Measurements from ENCODE around the gene CLCN2.

CLCN2 gene

GRCh38 chr3:184380627-184381260, 19.3 kb upstream of the CLCN2 start:
- DNase-seq (ENCODE audit: low spot score) = no peak

- peak; percentile 12 for DNase-seq (ENCODE audit: low spot score)
These were observed 18.8 kb upstream of the CLCN2 start for GRCh38 chr3:184380185-184380626.

GRCh38 chr3:184379358-184380184, 18.2 kb upstream of the CLCN2 start, which contains the start of gene CHRD:
TSS of gene CHRD (plus strand) at chr3:184380054. CDS start at chr3:184380319, 265 bp downstream.
- no peak for DNase-seq (ENCODE audit: low spot score)

DNA sequence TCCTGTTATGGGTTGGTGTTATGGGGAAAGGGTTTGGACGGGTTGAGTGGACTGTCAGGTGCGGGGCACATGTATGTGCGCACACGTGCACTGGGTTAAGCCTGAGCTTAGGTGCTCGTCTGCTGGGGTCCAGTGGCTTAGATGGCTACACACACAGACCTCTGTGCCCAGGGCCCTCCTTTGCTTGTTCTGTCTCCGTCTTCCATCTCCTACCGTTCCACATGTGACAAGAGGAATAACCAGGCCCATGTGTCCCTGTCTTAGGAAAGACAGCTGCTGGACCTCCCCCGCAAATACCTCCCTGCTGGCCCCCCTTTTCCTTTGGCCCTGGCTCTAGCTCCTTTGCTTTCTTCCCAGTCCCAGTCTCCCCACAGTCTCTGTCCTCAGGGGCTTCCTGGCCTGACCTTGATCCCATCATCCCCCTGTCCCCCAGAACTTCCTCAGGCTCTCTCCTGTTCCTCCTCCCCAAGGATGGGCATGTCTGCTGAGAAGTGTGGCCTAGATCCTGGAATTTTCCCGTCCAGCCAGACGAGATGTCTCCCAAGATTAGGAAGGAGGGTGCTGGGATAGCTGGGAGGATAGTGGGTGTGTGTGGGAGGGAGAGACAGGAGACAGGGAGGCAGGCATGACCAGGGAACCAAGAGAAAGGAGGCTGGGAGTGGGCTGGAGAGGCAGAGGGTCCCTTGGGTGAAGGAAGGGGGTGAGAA, 17.4 kb upstream of the CLCN2 start:
- DNase-seq (ENCODE audit: low spot score) = no peak

- DNase-seq (ENCODE audit: low spot score) = no peak
These were observed 16.6 kb upstream of the CLCN2 start, which contains the start of gene THPO for GRCh38 chr3:184377882-184378445. TSS of gene THPO (minus strand) at chr3:184378207. CDS start at chr3:184376259, 1,948 bp downstream.

DNA sequence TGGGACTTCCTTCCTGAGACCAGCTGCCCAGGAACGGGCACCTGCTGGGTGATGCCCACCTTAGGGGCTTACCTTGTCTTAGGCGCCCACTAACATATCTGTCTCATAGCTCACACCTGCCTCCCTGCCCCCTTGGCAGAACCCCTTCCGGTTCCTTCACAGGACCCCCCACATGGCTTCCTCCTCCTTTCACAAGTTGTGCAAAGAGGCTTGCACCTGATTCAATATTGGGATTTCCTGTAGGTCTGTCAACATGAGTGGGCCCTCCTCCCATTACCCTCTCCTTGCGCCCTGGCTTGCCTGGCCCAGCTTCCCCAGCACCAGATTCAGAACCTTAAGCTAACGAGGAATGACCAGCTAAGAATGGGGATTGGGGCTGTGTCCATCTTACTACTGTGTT, 16.0 kb upstream of the CLCN2 start:
- DNase-seq (ENCODE audit: low spot score) = no peak

- DNase-seq (ENCODE audit: low spot score) = no peak
These were observed 14.5 kb upstream of the CLCN2 start for GRCh38 chr3:184375747-184376461.

- DNase-seq (ENCODE audit: low spot score) = no peak
These were observed 12.0 kb upstream of the CLCN2 start for GRCh38 chr3:184373422-184373821.

- DNase-seq (ENCODE audit: low spot score) = no peak
These were observed 11.5 kb upstream of the CLCN2 start for GRCh38 chr3:184372911-184373310.

- DNase-seq (ENCODE audit: low spot score) = no peak
These were observed 11.0 kb upstream of the CLCN2 start for GRCh38 chr3:184372296-184372821.

DNA sequence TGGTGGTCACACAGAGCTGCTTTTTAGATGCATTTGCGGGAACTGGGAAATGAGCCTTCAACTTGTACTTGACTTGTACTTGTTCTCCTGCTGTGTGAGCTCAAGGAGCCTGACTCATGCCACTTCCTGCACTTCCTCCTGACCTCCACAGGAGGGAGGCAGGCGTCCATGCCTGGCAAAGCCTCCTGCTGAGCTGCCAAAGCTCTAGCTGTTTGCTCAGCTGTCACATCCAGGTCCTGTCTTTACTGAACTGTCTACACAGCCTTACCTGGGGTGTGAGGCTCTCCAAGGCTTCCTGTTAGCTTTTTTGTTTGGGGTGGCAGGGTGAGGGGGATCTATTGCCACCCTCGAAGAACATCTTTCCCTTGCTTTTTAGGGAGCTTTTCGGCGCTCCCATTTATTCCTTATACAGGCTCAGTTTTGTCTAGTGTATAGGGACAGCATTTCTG, 10.2 kb upstream of the CLCN2 start:
- DNase-seq (ENCODE audit: low spot score) = peak; percentile 58

DNA sequence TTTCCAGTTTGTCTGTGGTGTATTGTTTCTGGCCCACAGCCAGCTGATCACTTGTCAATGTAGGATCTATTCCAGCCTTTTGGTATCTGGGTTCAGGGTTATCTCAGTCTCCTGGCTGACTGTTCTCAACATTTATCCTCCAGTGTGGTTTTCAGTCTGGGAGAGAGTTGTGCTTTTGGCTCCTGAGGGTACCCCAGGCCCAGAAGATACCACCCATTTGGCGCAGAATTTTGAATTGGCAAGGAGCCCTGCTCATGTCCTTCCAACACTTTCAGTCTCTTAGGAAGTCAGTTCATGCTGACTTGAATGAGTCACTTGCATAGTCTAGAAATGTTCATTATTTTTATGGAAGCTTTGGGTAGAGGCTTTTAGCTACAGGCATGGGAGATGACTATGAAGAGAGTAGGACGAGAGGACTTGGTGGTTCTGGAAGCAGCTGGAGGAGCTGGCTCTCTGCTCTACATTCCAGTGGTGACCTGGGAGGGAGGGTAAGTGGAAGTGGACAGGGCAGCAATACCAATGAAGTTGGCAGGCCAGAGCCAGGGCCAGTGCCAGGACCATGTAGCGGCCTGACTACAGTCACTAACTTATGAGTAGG, 7.3 kb upstream of the CLCN2 start:
- DNase-seq (ENCODE audit: low spot score) = no peak

DNA sequence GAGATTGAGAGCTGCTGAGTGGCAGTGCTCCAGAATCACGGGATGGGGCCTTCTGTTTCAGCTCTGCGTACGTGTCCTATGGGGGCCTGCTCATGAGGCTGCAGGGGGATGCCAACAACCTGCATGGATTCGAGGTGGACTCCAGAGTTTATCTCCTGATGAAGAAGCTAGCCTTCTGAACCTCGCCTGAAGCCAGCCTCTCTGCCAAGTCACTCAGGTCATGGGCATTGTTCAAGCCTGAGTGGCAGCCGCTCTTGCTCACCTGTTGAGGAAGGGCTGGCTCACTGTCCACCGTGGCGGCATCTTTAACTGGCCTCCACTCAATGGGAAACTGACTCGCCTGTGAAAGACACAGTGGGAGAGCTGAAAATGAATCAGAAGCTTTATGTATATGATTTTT, 6.7 kb upstream of the CLCN2 start:
- DNase-seq (ENCODE audit: low spot score) = no peak

DNA sequence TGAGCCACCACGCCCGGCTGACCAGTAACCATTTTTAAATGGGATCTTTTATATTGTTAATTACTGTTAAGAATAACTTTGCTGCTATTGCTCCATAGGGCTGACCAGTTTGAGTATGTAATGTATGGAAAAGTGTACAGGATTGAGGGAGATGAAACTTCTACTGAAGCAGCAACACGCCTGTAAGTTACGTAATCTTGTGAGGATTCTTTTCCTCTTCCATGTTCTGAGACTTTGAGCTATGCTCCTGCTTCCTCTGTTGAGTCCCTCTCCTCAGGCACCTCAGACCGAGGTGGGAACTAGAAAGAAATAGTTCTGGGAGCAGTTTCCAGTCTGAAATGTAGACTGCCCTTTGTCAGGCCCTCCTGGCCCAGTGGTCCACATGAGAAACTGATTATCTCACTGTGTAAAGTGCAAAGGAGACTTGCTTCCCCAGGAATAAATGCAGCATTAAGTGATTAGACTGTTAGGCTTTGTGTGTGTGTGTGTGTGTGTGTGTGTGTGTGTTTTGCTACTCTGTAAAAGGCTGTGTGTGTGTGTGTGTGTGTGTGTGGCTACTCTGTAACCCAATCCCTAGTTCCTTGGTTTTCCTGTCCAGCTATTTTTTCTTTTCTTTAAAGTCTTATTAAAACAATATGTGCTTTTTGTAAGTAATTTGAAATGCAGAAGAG, 5.3 kb upstream of the CLCN2 start:
- DNase-seq (ENCODE audit: low spot score) = no peak

DNA sequence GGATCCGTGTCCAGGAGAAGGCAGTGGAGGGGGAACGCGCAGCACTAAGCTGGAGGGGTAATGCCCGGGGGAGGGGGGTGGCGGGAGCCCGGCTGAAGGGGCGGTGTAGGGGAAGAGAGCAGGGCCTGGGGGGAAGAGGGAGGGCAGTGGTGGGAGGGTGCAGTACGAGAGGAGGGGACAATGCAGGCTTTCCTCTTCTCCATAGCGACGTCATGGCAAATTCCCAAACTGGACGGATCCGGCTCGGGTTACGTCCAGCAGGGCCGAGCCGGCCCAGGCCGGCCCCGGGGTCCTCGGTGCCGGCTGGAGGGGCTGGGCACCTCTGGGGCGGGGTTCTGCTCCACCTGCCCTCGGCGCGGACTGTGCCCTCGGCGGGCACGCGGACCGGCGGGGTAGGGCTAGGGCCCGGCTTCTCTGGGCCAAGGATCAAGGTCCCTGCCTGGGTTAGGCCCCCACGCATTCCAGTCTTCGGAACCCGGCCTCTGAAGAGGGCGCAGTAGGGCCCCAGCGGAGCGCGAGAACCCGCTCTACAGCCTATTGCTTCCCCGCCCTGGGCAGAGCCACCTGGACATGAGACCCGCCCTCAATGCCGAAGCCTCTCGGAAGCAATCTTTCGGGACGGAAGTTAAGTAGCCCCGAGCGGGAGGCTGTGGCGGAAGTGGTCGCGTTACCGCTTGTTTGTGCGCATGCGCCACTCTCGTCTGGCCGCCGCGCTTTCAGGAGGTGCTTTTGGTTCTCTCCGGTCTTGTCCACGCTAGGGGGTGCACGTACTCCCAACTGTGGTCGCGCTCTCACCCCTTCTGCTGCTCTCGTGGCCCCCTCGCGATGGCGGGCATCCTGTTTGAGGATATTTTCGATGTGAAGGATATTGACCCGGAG, 1.5 kb upstream of the CLCN2 start:
- peak; percentile 95 for DNase-seq (ENCODE audit: low spot score)

- peak; percentile 22 for DNase-seq (ENCODE audit: low spot score)
These were observed 695 bp upstream of the CLCN2 start for GRCh38 chr3:184361932-184362667.

- no peak for DNase-seq (ENCODE audit: low spot score)
These were observed 375 bp downstream of the CLCN2 start for GRCh38 chr3:184360929-184361531.

Data from CD4-positive, alpha-beta T cell treated with Interleukin-2 at 100 ng/mL for 4 hours (primary cell).